ENCODE measurements around the gene FAM3D. TPM values are rescaled to one million over a fixed set of nuclear protein-coding genes. Genes with fewer than 3 reads are reported as not detected.

The FAM3D gene
- total RNA-seq, 1 donor, result not detected

DNA sequence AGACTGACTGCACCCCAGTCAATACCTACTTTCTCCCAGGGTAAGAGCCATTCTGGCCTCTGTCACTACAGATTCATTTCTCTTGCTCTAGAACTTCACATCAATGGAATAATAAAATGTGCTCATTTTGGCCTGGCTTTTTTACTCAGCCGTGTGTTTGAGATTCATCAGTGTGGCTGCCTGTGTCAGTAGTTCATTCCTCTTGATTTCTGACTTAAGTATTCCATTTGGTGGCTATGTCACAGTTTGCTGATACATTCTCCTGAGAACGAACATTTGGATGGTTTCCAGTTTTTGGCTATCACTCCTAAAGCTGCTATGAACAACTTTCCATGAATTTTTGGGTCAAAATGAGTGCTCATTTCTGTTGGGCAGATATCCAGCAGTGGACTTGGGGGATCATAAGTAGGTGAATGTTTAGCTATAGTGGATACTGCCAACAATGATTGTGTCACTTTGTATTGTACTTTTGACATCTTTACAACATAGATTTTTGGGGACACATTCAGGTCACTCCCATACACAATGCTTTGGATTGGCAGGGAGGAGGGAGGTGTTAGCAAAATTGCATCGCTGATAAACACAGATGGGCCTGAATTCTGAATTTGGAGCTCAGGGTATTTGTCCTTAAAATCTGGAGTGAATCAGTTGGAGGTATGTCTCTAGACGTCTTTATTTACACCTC is 69.6 kb downstream of the FAM3D start:
- DNase-seq (ENCODE audit: low read depth), result no peak
- TF ChIP-seq, protein P1, sequence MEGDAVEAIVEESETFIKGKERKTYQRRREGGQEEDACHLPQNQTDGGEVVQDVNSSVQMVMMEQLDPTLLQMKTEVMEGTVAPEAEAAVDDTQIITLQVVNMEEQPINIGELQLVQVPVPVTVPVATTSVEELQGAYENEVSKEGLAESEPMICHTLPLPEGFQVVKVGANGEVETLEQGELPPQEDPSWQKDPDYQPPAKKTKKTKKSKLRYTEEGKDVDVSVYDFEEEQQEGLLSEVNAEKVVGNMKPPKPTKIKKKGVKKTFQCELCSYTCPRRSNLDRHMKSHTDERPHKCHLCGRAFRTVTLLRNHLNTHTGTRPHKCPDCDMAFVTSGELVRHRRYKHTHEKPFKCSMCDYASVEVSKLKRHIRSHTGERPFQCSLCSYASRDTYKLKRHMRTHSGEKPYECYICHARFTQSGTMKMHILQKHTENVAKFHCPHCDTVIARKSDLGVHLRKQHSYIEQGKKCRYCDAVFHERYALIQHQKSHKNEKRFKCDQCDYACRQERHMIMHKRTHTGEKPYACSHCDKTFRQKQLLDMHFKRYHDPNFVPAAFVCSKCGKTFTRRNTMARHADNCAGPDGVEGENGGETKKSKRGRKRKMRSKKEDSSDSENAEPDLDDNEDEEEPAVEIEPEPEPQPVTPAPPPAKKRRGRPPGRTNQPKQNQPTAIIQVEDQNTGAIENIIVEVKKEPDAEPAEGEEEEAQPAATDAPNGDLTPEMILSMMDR (IDR thresholded peaks at IDR 0.05; ENCODE audit: insufficient read depth, low read depth, low read length), result no peak
- no peak overlapping the region for H3K4me3 ChIP-seq (ENCODE audit: low read depth, low read length)

DNA sequence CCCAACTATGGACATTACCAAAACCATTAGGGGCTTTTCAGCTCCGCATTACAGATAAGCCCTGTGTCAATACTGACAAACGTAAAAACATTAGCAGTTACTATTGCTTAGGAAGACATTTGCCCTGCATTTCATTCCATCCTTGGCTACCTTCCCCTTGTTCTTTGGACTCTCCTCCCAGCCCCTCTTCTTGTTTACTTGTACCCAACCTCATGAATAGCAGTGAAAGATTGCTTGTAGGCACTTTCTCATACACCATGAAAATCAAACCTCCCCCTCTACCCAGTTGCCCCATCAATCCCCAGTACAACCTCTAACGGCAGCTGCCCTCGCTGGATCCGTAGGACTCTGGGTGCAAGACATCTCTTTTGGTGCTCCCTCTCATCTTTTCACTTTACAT is 72.5 kb downstream of the FAM3D start:
- TF ChIP-seq, protein P1 (IDR thresholded peaks at IDR 0.05; ENCODE audit: insufficient read depth, low read depth, low read length), result no peak
- DNase-seq (ENCODE audit: low read depth), result no peak
- no peak overlapping the region for H3K4me3 ChIP-seq (ENCODE audit: low read depth, low read length)

DNA sequence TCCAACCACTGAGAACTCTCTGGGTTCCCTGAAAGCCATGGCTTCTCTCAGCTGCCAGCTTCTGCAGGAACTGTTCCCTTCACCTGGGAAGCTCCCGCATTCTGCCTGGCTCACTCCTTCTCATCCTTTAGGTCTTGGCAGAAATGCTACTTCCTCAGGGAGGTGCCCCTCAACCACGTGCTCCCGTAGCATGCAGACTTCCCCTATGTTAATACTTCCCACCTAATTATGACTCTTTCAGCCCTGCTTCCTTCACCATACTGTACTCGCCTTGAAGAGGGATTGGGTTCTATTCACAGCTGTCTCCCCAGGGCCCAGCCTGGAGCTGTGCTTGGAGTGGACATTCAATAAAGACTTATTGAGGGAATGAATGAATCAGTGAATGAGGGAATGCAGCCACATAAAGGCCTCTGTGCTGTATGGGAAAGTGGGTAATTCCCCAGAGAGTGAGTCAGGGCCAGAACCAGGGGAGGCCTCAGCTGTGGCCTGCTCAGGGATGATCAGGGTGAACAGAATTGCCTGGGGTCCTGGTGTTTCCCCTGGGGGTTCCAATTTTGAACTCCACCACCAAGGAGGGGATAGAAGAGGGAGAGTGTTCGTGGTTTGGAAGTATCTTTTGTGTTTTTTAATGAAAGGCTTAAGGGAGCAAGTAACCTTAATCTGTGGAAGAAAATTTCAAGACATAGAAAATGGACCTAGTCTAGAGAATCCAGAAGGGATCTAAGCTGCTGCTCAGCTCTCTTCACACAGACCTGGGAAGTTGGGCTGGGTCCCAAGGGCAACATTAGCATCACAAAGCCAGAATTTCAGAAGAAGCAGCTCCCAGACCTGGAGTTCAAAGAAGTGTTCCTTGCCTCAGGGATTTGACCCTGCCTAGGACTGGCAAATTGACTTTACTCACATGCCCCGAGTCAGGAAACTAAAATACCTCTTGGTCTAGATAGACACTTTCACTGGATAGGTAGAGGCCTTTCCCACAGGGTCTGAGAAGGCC is 74.8 kb downstream of the FAM3D start:
- no peak for DNase-seq (ENCODE audit: low read depth)
- H3K4me3 ChIP-seq (ENCODE audit: low read depth, low read length), result no peak overlapping the region
- TF ChIP-seq, protein P1 (IDR thresholded peaks at IDR 0.05; ENCODE audit: insufficient read depth, low read depth, low read length), result no peak

DNA sequence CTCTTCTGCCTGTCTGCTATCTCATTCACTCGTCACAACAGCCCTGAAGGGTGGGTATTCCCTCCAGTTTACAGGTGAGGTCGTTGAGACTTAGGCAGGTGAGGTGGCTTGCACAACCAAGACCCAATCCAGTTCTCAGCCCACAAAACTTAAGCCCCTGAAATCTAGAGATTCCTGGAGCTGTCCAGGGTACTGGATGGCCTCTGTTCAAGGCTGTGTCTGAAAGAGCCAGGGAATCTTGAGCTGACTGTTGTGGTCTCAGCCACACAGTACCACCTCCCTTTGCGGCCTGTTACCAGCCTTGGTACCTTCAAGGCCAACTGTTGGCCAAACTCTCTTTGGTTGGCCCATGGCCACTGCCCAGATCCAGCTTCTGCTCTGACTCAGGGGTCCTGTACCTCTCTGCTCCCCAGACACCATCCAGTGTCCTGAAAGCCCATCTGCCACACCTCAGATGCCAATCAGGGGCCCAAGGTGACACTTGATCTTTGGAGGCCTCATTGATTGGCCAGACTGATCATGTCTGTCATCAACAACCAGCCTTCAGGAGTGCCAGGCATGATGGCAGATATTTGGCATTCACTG is 78.5 kb downstream of the FAM3D start:
- DNase-seq (ENCODE audit: low read depth), result peak; percentile 44
- TF ChIP-seq, protein P1 (IDR thresholded peaks at IDR 0.05; ENCODE audit: insufficient read depth, low read depth, low read length), result no peak
- H3K4me3 ChIP-seq (ENCODE audit: low read depth, low read length), result no peak overlapping the region

DNA sequence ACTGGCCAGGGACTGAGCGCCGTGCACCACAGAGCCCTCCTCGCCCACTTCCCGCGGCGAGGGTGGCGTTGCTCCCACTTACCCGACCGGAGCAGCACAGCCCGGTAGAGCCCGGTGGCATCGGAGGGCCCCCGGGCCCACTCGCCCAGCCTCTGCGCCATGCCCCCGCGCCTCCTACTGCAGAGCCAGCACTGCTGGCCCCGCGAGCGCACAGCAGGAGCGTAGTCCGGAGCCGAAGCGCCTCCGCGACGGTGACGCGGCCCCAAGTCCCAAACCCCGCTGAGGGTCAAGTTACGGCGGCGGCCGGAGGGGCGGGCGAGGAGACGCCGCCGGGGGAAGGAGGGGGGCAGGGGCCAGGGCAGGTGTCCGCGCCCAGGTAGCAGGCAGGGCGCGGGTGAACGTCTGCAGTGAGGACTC is 79.8 kb downstream of the FAM3D start:
- no peak for DNase-seq (ENCODE audit: low read depth)
- no peak overlapping the region for H3K4me3 ChIP-seq (ENCODE audit: low read depth, low read length)
- TF ChIP-seq, protein P1 (IDR thresholded peaks at IDR 0.05; ENCODE audit: insufficient read depth, low read depth, low read length), result no peak

DNA sequence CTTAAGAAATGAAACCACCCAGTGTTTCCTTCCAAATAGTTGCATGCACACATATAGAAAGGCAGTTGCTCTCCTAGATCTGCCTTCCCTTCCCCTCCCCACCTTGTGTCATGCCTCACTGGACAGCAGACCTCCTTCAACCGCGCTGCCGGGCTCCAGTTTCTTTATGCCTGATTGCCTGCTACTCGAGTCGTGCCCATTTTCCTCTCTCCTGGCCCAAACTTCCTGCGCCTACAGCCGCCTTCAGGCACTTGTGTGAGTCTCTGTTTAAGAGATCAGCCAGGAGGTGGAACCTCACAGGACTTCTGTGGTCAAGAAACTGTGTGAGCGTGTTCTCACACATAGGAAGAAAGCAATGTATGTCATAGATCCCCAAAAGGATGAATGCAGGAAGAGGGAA is 80.6 kb downstream of the FAM3D start:
- TF ChIP-seq, protein P1 (IDR thresholded peaks at IDR 0.05; ENCODE audit: insufficient read depth, low read depth, low read length), result no peak
- DNase-seq (ENCODE audit: low read depth), result no peak
- no peak overlapping the region for H3K4me3 ChIP-seq (ENCODE audit: low read depth, low read length)
